ENCODE measurements around the gene CD180.

The CD180 gene

DNA sequence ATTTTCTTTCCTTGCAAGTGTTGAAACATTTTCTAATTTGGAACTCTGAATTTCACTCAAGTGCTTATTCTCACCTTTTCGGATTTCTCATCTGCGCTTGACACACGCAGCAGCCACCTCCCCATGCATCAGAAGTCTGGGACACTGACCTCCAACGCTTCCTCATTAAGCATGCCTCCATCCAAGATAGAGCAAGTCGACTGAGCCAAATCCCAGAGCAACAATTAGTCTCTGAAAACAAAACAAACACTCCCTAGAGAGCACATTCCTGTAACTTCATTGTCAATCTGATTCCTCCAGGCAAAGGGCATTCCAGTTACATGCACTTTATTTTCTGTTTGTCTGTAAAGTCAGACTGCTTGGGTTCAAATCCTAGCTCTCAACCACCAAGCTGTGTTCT is 5.7 kb downstream of the CD180 start:
- Histone ChIP-seq H3K9me3 (ENCODE audit: control insufficient read depth, low read length) (no peaks in the 10 kb centered on the region), H3K4me3 (ENCODE audit: insufficient read depth, low read depth, low read length) (no peak overlapping the region), H3K27ac (ENCODE audit: insufficient read depth, low read depth, low read length, poor library complexity, severe bottlenecking) (no peak overlapping the region), H3K4me1 (ENCODE audit: control insufficient read depth, insufficient read depth, low read length) (no peaks in the 10 kb centered on the region), H3K36me3 (ENCODE audit: control insufficient read depth, insufficient read depth, low read length) (no peaks in the 10 kb centered on the region), H3K27me3 (ENCODE audit: control insufficient read depth, insufficient read depth, low read length, poor library complexity, severe bottlenecking) (no peaks in the 10 kb centered on the region)
- WGBS, 2 experiments: 52 to 54% methylated on average over 5 of the region's 5 CpGs

DNA sequence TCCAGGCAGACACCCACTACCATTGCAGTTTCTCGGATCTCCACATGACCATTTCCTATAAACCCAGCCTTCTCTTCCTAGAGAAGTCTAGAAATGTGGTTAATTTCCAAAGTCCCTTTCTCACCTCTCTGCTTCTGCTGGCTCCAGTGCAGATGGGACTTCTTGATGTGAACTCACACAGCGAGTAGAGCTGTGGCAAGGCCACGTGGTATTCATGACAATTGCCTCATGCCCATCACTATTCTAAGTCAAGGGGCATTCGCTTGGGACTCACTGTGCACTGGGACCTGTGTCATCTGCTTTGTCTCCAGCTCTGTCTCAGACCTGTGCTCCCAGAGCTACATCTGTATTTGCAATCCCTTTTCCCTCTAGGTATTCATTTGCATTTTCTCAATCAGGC is 6.2 kb downstream of the CD180 start:
- no peak overlapping the region for H3K27ac ChIP-seq (ENCODE audit: insufficient read depth, low read depth, low read length, poor library complexity, severe bottlenecking)
- H3K4me3 ChIP-seq (ENCODE audit: insufficient read depth, low read depth, low read length): no peak overlapping the region
- H3K4me1 ChIP-seq (ENCODE audit: control insufficient read depth, insufficient read depth, low read length): no peaks in the 10 kb centered on the region
- H3K9me3 ChIP-seq (ENCODE audit: control insufficient read depth, low read length): no peaks in the 10 kb centered on the region
- WGBS, 2 experiments: 83 to 89% methylated on average over 4 of the region's 4 CpGs
- H3K36me3 ChIP-seq (ENCODE audit: control insufficient read depth, insufficient read depth, low read length): no peaks in the 10 kb centered on the region
- no peaks in the 10 kb centered on the region for H3K27me3 ChIP-seq (ENCODE audit: control insufficient read depth, insufficient read depth, low read length, poor library complexity, severe bottlenecking)

DNA sequence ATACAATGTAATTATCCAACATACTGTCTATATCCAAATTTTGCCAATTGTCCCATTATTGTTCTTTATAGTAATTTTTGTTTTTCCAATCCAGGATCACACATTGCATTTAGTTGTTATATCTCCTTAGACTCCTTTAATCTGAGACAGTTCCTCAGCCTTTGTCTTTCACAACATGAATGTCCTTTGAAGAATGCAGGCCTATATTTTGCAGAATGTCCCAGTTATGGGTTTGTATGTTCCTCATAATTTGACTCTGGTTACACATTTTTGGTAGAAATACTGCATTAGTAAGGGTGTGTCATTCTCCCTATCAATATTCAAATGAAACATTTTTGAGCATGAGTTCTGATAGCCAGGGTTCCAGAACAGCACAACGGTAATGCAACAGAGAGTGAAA is 6.7 kb downstream of the CD180 start:
- no peaks in the 10 kb centered on the region for H3K27me3 ChIP-seq (ENCODE audit: control insufficient read depth, insufficient read depth, low read length, poor library complexity, severe bottlenecking)
- 96% methylated on average over 1 of the region's 1 CpG for WGBS, 2 experiments

DNA sequence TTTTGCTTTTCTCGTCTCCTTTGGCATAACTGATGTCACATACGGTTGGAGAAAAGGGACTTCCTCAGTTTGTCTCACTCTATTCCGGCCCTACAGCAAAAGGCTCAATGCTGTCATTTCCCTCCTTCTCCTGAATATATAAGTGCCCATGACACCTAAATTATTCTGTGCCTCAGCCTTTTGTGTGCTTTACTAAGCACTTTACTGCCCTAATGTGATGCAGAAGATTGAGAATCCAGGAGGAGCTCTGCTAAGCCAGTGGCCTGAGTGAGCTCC is 7.6 kb downstream of the CD180 start:
- H3K36me3 ChIP-seq (ENCODE audit: control insufficient read depth, insufficient read depth, low read length): no peaks in the 10 kb centered on the region
- H3K4me1 ChIP-seq (ENCODE audit: control insufficient read depth, insufficient read depth, low read length): no peaks in the 10 kb centered on the region
- H3K27me3 ChIP-seq (ENCODE audit: control insufficient read depth, insufficient read depth, low read length, poor library complexity, severe bottlenecking): no peaks in the 10 kb centered on the region
- WGBS, 2 experiments: 95 to 96% methylated on average over 3 of the region's 3 CpGs
- no peak overlapping the region for H3K4me3 ChIP-seq (ENCODE audit: insufficient read depth, low read depth, low read length)
- no peaks in the 10 kb centered on the region for H3K9me3 ChIP-seq (ENCODE audit: control insufficient read depth, low read length)
- H3K27ac ChIP-seq (ENCODE audit: insufficient read depth, low read depth, low read length, poor library complexity, severe bottlenecking): no peak overlapping the region

More for the DNA sequence above, 6.7 kb downstream of the CD180 start:
- H3K4me1 ChIP-seq (ENCODE audit: control insufficient read depth, insufficient read depth, low read length): no peaks in the 10 kb centered on the region
- H3K27ac ChIP-seq (ENCODE audit: insufficient read depth, low read depth, low read length, poor library complexity, severe bottlenecking): no peak overlapping the region
- no peak overlapping the region for H3K4me3 ChIP-seq (ENCODE audit: insufficient read depth, low read depth, low read length)
- H3K36me3 ChIP-seq (ENCODE audit: control insufficient read depth, insufficient read depth, low read length): no peaks in the 10 kb centered on the region
- no peaks in the 10 kb centered on the region for H3K9me3 ChIP-seq (ENCODE audit: control insufficient read depth, low read length)

DNA sequence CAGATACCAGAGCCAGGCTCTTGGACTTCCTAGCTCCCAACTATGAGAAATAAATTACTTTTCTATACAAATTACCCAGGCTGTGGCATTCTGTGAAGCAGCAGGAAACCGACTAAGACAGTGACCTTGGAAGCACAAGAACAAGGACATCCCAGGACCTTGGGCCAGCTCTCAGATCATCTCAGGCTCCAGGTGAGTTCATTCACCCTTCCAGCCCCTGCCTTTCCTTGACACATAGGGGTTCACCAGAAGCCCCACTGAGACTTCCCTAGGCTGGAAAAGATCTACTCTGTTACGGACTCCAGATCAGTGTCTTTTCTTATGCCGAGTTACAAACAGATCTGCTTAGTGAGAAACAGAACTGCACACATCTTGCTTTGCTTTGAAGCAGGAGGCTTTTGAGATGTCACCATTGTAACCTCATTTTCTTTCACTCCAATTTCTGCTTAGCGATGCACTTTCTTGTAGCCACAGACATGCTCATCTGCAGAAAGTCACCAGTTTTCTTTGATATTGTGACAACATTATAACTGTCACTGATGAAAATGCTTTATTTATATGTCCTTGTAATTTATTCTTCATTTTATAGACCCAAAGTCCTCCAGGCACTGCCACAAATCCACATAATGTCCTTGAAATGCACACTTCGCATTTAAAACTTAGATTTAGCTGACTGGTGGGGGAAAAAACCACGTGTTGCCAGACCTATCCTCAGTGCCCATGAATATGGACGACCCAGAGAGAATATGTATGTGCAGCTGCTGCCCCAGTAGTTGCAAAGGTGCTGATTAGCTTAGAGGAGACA is 8.1 kb downstream of the CD180 start:
- Histone ChIP-seq H3K27me3 (ENCODE audit: control insufficient read depth, insufficient read depth, low read length, poor library complexity, severe bottlenecking) (no peaks in the 10 kb centered on the region), H3K9me3 (ENCODE audit: control insufficient read depth, low read length) (no peaks in the 10 kb centered on the region), H3K36me3 (ENCODE audit: control insufficient read depth, insufficient read depth, low read length) (no peaks in the 10 kb centered on the region), H3K27ac (ENCODE audit: insufficient read depth, low read depth, low read length, poor library complexity, severe bottlenecking) (no peak overlapping the region), H3K4me1 (ENCODE audit: control insufficient read depth, insufficient read depth, low read length) (no peaks in the 10 kb centered on the region), H3K4me3 (ENCODE audit: insufficient read depth, low read depth, low read length) (no peak overlapping the region)
- whole genome bisulfite sequencing, 2 experiments: 92% methylated on average over 7 of the region's 7 CpGs

DNA sequence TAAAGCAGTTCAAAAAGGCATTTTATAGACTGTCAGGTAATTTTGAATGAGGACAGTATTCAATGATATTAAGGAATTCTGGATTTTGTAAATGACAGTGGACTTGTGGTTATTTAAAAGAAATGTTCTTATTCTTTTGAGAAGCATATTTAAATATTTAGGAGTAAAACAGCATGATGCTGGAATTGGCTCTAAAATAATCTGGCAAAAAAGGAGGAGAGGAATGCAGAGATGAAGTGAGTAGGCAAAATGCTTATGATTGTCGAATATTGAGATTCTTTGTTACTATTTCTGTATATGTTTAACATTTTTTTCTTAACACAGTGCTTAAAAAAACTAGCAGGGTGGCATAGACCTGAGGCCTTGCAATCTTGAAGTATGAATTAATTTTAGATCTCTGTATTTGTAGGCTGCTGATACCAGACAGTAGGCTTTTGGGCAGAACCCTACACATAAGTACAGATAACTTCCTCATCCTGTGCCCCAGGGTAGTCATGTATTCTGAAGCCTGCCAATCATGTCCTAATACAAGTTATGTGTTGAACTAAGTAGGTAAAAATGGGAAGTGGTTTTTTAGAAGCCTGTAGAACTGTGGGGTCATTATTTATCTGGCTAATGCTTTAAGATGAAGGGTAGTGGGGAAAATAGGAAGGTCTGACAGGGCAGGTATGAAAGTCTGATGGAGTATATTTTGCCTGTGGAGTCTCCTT is 9.4 kb downstream of the CD180 start:
- H3K36me3 ChIP-seq (ENCODE audit: control insufficient read depth, insufficient read depth, low read length): no peaks in the 10 kb centered on the region
- 100% methylated on average over 1 of the region's 1 CpG; no CpG with 5 or more reads in 1 of the 2 experiments for WGBS, 2 experiments
- no peaks in the 10 kb centered on the region for H3K9me3 ChIP-seq (ENCODE audit: control insufficient read depth, low read length)
- no peak overlapping the region for H3K27ac ChIP-seq (ENCODE audit: insufficient read depth, low read depth, low read length, poor library complexity, severe bottlenecking)
- no peak overlapping the region for H3K4me3 ChIP-seq (ENCODE audit: insufficient read depth, low read depth, low read length)
- no peaks in the 10 kb centered on the region for H3K27me3 ChIP-seq (ENCODE audit: control insufficient read depth, insufficient read depth, low read length, poor library complexity, severe bottlenecking)
- peaks cover 13% of the 10 kb centered on the region for H3K4me1 ChIP-seq (ENCODE audit: control insufficient read depth, insufficient read depth, low read length)

DNA sequence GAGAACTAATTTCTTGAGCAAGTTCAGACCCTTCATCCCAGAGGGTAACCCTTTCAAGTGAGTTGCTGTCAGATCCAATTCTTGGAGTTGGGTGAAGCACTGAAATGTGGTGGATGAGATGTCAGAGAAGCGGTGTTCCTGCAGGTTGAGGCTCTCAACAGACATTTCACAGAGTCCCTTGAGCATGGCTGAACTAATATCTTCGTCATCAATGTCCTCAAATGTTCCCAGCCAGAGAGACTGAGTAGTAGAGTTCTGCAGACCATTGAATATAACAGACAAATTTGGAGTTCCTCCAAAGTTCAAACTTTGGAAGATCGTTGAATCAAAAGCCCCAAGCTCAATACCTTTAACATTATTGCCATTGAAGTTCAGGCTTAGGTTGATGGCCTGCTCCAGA is 12.7 kb downstream of the CD180 start:
- H3K9me3 ChIP-seq (ENCODE audit: control insufficient read depth, low read length): no peaks in the 10 kb centered on the region
- no peak overlapping the region for H3K4me3 ChIP-seq (ENCODE audit: insufficient read depth, low read depth, low read length)
- no peak overlapping the region for H3K27ac ChIP-seq (ENCODE audit: insufficient read depth, low read depth, low read length, poor library complexity, severe bottlenecking)
- H3K36me3 ChIP-seq (ENCODE audit: control insufficient read depth, insufficient read depth, low read length): no peaks in the 10 kb centered on the region
- H3K4me1 ChIP-seq (ENCODE audit: control insufficient read depth, insufficient read depth, low read length): peaks cover 24% of the 10 kb centered on the region
- no peaks in the 10 kb centered on the region for H3K27me3 ChIP-seq (ENCODE audit: control insufficient read depth, insufficient read depth, low read length, poor library complexity, severe bottlenecking)
- WGBS, 2 experiments: 95 to 100% methylated on average over 3 of the region's 3 CpGs

DNA sequence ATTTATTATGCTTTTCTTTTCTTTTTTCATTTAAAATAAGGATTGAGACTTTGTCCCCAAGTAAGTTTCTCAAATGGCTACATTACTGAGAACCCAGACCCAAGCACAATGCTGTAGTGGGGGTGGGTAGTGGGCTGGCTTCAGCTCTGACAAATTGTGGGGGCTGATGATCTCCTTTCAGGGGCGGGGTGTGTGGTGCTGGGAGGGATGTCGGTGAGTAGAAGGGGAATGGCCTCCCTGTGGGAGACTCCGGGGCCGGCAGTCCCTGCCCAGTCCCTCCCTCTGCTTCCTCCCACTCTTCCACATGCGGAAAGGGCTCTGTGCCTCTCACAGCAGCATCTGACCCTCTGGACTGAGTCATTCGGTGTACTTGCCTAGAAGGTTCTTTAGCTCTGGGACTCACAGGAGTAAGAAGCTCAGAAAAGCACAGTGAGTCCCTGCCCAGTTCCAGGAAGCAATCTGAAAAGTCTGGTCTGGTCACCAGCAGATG is 14.3 kb downstream of the CD180 start:
- H3K27ac ChIP-seq (ENCODE audit: insufficient read depth, low read depth, low read length, poor library complexity, severe bottlenecking): no peak overlapping the region
- H3K9me3 ChIP-seq (ENCODE audit: control insufficient read depth, low read length): no peaks in the 10 kb centered on the region
- H3K4me3 ChIP-seq (ENCODE audit: insufficient read depth, low read depth, low read length): no peak overlapping the region
- no peaks in the 10 kb centered on the region for H3K27me3 ChIP-seq (ENCODE audit: control insufficient read depth, insufficient read depth, low read length, poor library complexity, severe bottlenecking)
- 5 to 8% methylated on average over 5 to 6 of the region's 6 CpGs for WGBS, 2 experiments
- peaks cover 24% of the 10 kb centered on the region for H3K4me1 ChIP-seq (ENCODE audit: control insufficient read depth, insufficient read depth, low read length)
- no peaks in the 10 kb centered on the region for H3K36me3 ChIP-seq (ENCODE audit: control insufficient read depth, insufficient read depth, low read length)

DNA sequence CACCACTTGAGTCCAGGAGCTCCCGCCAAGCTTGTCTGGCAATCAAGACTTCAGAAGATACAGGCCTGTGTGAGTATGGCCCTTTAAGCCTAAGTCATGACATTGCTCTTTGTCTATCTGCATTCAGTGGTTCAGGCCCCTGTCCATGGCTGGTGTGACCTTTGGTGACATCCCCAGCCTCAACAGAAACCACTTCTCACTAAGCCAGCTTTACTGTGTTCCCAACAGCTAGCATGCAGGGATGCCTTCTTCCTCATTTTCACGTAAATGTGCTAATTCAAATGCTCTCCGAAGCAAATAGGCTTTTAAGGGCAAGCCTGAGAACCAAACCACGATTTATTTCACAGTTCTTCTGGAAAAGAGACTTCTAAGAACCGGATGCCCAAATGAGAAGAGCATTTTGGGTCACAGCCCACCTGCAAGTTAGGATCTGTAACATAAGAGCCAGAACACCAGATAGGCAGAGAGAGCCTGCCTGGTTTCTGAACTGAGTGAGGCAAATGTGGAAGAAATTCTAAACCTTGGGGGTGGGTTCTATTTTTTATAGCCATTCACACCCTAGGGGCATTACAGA is 14.9 kb downstream of the CD180 start:
- no peak overlapping the region for H3K4me3 ChIP-seq (ENCODE audit: insufficient read depth, low read depth, low read length)
- H3K9me3 ChIP-seq (ENCODE audit: control insufficient read depth, low read length): no peaks in the 10 kb centered on the region
- 42 to 45% methylated on average over 5 of the region's 5 CpGs for WGBS, 2 experiments
- peaks cover 24% of the 10 kb centered on the region for H3K4me1 ChIP-seq (ENCODE audit: control insufficient read depth, insufficient read depth, low read length)
- no peaks in the 10 kb centered on the region for H3K36me3 ChIP-seq (ENCODE audit: control insufficient read depth, insufficient read depth, low read length)
- peak overlapping the region; percentile 69 for H3K27ac ChIP-seq (ENCODE audit: insufficient read depth, low read depth, low read length, poor library complexity, severe bottlenecking)
- no peaks in the 10 kb centered on the region for H3K27me3 ChIP-seq (ENCODE audit: control insufficient read depth, insufficient read depth, low read length, poor library complexity, severe bottlenecking)

DNA sequence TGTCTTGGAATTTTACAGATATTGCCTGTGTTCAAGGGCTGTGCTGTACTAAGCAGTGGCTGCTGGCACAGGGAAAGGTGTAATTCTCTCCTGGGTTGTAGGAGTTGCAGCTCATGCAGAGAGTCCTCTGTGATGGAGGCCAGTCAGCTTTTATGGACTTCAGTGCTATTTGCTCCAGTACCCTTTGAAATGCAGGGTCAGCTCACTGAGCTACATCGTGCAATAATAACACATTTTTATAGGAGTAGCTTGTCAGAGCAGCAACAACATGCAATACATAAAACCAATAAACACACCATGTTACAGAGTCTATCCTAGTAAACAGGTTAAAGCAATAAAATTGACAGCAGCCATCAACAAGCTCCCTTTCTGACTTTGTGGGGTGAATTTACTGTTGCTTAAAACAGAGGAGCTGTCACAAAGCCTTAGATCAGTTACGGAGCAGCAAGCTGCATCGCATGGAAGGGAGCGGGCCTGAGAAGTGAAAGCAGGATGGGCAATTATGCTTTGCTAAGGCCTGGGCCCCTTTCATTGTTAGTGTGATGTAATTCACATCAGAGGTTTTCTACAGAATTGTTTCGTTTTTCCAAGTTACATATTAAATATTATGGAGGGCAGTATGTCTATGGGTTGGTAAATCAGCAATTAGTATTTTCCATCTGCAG is 16.8 kb downstream of the CD180 start:
- Histone ChIP-seq H3K27me3 (ENCODE audit: control insufficient read depth, insufficient read depth, low read length, poor library complexity, severe bottlenecking) (no peaks in the 10 kb centered on the region), H3K4me1 (ENCODE audit: control insufficient read depth, insufficient read depth, low read length) (peaks cover 24% of the 10 kb centered on the region), H3K4me3 (ENCODE audit: insufficient read depth, low read depth, low read length) (no peak overlapping the region), H3K9me3 (ENCODE audit: control insufficient read depth, low read length) (no peaks in the 10 kb centered on the region), H3K27ac (ENCODE audit: insufficient read depth, low read depth, low read length, poor library complexity, severe bottlenecking) (no peak overlapping the region), H3K36me3 (ENCODE audit: control insufficient read depth, insufficient read depth, low read length) (no peaks in the 10 kb centered on the region)
- 89 to 93% methylated on average over 4 to 5 of the region's 5 CpGs for WGBS, 2 experiments

Measured in ectodermal cell (in vitro differentiated cells).